Activated CD8-positive, alpha-beta memory T cell treated with anti-CD3 and anti-CD28 coated beads, Interleukin-2, amount 50 U/mL, for 24 hours (primary cell): ENCODE data around the gene ROS1.
"Not testable (repeated sequence)": the region's sequence is repeated elsewhere in the genome, so short reads cannot be mapped to it uniquely, and the experiment has no call there.

Source experiments
- DNase-seq: peaks from one replicate; pipeline ENCODE4 v3.0.0-alpha.2; 2020; ENCODE audit errors: extremely low read depth

The ROS1 gene

GRCh38 chr6:117266257-117267053 is 159.3 kb downstream of the ROS1 start:
- DNase-seq: no peak

- no peak for DNase-seq
Observed at GRCh38 chr6:117265410-117266256, 160.1 kb downstream of the ROS1 start, which contains the start of gene VGLL2. VGLL2 (plus strand) TSS chr6:117265558; CDS start chr6:117265764, 206 bp downstream.

- DNase-seq: no peak
Observed at GRCh38 chr6:117264692-117265409, 160.9 kb downstream of the ROS1 start.

GRCh38 chr6:117264369-117264691 is 161.4 kb downstream of the ROS1 start:
- no peak for DNase-seq

GRCh38 chr6:117263353-117263927 is 162.3 kb downstream of the ROS1 start:
- no peak for DNase-seq

GRCh38 chr6:117262799-117263198 is 162.9 kb downstream of the ROS1 start:
- DNase-seq: no peak

- DNase-seq: no peak
Observed at GRCh38 chr6:117253785-117254184, 172.0 kb downstream of the ROS1 start.

GRCh38 chr6:117244979-117245378 is 180.8 kb downstream of the ROS1 start:
- not testable (repeated sequence) for DNase-seq

GRCh38 chr6:117244571-117244970 is 181.2 kb downstream of the ROS1 start:
- not testable (repeated sequence) for DNase-seq
